ENCODE data around the gene CPLX1.

The CPLX1 gene

GRCh38 chr4:796206-796605 lies 29.7 kb downstream of the CPLX1 start:
- Histone ChIP-seq H3K79me2 (ENCODE audit: control insufficient read depth, insufficient read depth, low read length, unreplicated experiment) (no peaks in the 10 kb centered on the region), H2AFZ (ENCODE audit: low read length, unreplicated experiment) (no peak overlapping the region), H3K36me3 (ENCODE audit: insufficient read depth, low read length) (no peaks in the 10 kb centered on the region), H3K4me3 (ENCODE audit: low read depth, low read length) (no peak overlapping the region), H3K27ac (ENCODE audit: low read depth, low read length) (no peak overlapping the region), H3K4me1 (ENCODE audit: control insufficient read depth, insufficient read depth, low read length, unreplicated experiment) (no peaks in the 10 kb centered on the region), H3K27me3 (ENCODE audit: insufficient read depth, low read length) (peaks cover 55% of the 10 kb centered on the region)

- no peaks in the 10 kb centered on the region for H3K79me2 ChIP-seq (ENCODE audit: control insufficient read depth, insufficient read depth, low read length, unreplicated experiment)
- H3K27ac ChIP-seq (ENCODE audit: low read depth, low read length): no peak overlapping the region
- H2AFZ ChIP-seq (ENCODE audit: low read length, unreplicated experiment): no peak overlapping the region
- no peaks in the 10 kb centered on the region for H3K4me1 ChIP-seq (ENCODE audit: control insufficient read depth, insufficient read depth, low read length, unreplicated experiment)
- H3K4me3 ChIP-seq (ENCODE audit: low read depth, low read length): no peak overlapping the region
- peaks cover 56% of the 10 kb centered on the region for H3K27me3 ChIP-seq (ENCODE audit: insufficient read depth, low read length)
- no peaks in the 10 kb centered on the region for H3K36me3 ChIP-seq (ENCODE audit: insufficient read depth, low read length)
These were observed 30.2 kb downstream of the CPLX1 start for GRCh38 chr4:795726-796119.

- Histone ChIP-seq H3K27me3 (ENCODE audit: insufficient read depth, low read length) (peaks cover 56% of the 10 kb centered on the region), H3K4me1 (ENCODE audit: control insufficient read depth, insufficient read depth, low read length, unreplicated experiment) (no peaks in the 10 kb centered on the region)
These were observed 30.8 kb downstream of the CPLX1 start for GRCh38 chr4:794900-795725.

GRCh38 chr4:793941-794621 lies 31.8 kb downstream of the CPLX1 start:
- Histone ChIP-seq H3K79me2 (ENCODE audit: control insufficient read depth, insufficient read depth, low read length, unreplicated experiment) (no peaks in the 10 kb centered on the region), H2AFZ (ENCODE audit: low read length, unreplicated experiment) (no peak overlapping the region), H3K4me3 (ENCODE audit: low read depth, low read length) (no peak overlapping the region), H3K36me3 (ENCODE audit: insufficient read depth, low read length) (no peaks in the 10 kb centered on the region), H3K27me3 (ENCODE audit: insufficient read depth, low read length) (peaks cover 56% of the 10 kb centered on the region), H3K4me1 (ENCODE audit: control insufficient read depth, insufficient read depth, low read length, unreplicated experiment) (no peaks in the 10 kb centered on the region), H3K27ac (ENCODE audit: low read depth, low read length) (no peak overlapping the region)

More at GRCh38 chr4:794900-795725, 30.8 kb downstream of the CPLX1 start:
- Histone ChIP-seq H3K27ac (ENCODE audit: low read depth, low read length) (no peak overlapping the region), H3K79me2 (ENCODE audit: control insufficient read depth, insufficient read depth, low read length, unreplicated experiment) (no peaks in the 10 kb centered on the region), H3K4me3 (ENCODE audit: low read depth, low read length) (peak overlapping the region; percentile 53; the same call in 1 of the 2 replicates), H2AFZ (ENCODE audit: low read length, unreplicated experiment) (peak overlapping the region; percentile 10), H3K36me3 (ENCODE audit: insufficient read depth, low read length) (no peaks in the 10 kb centered on the region)

- Histone ChIP-seq H3K4me1 (ENCODE audit: control insufficient read depth, insufficient read depth, low read length, unreplicated experiment) (no peaks in the 10 kb centered on the region), H3K27me3 (ENCODE audit: insufficient read depth, low read length) (peaks cover 56% of the 10 kb centered on the region), H2AFZ (ENCODE audit: low read length, unreplicated experiment) (no peak overlapping the region), H3K27ac (ENCODE audit: low read depth, low read length) (no peak overlapping the region), H3K36me3 (ENCODE audit: insufficient read depth, low read length) (no peaks in the 10 kb centered on the region), H3K79me2 (ENCODE audit: control insufficient read depth, insufficient read depth, low read length, unreplicated experiment) (no peaks in the 10 kb centered on the region), H3K4me3 (ENCODE audit: low read depth, low read length) (no peak overlapping the region)
These were observed 32.7 kb downstream of the CPLX1 start for GRCh38 chr4:793093-793861.

- Histone ChIP-seq H3K27me3 (ENCODE audit: insufficient read depth, low read length) (peaks cover 56% of the 10 kb centered on the region), H2AFZ (ENCODE audit: low read length, unreplicated experiment) (no peak overlapping the region), H3K36me3 (ENCODE audit: insufficient read depth, low read length) (no peaks in the 10 kb centered on the region), H3K4me1 (ENCODE audit: control insufficient read depth, insufficient read depth, low read length, unreplicated experiment) (no peaks in the 10 kb centered on the region), H3K27ac (ENCODE audit: low read depth, low read length) (no peak overlapping the region), H3K4me3 (ENCODE audit: low read depth, low read length) (no peak overlapping the region), H3K79me2 (ENCODE audit: control insufficient read depth, insufficient read depth, low read length, unreplicated experiment) (no peaks in the 10 kb centered on the region)
These were observed 33.3 kb downstream of the CPLX1 start for GRCh38 chr4:792626-793092.

GRCh38 chr4:791898-792625 lies 33.9 kb downstream of the CPLX1 start:
- H3K27me3 ChIP-seq (ENCODE audit: insufficient read depth, low read length): peaks cover 60% of the 10 kb centered on the region
- H3K27ac ChIP-seq (ENCODE audit: low read depth, low read length): no peak overlapping the region
- H3K4me3 ChIP-seq (ENCODE audit: low read depth, low read length): no peak overlapping the region
- no peaks in the 10 kb centered on the region for H3K36me3 ChIP-seq (ENCODE audit: insufficient read depth, low read length)
- H2AFZ ChIP-seq (ENCODE audit: low read length, unreplicated experiment): no peak overlapping the region
- H3K4me1 ChIP-seq (ENCODE audit: control insufficient read depth, insufficient read depth, low read length, unreplicated experiment): no peaks in the 10 kb centered on the region
- H3K79me2 ChIP-seq (ENCODE audit: control insufficient read depth, insufficient read depth, low read length, unreplicated experiment): no peaks in the 10 kb centered on the region

- Histone ChIP-seq H3K4me1 (ENCODE audit: control insufficient read depth, insufficient read depth, low read length, unreplicated experiment) (no peaks in the 10 kb centered on the region), H2AFZ (ENCODE audit: low read length, unreplicated experiment) (no peak overlapping the region), H3K27ac (ENCODE audit: low read depth, low read length) (no peak overlapping the region), H3K36me3 (ENCODE audit: insufficient read depth, low read length) (no peaks in the 10 kb centered on the region), H3K27me3 (ENCODE audit: insufficient read depth, low read length) (peaks cover 62% of the 10 kb centered on the region), H3K79me2 (ENCODE audit: control insufficient read depth, insufficient read depth, low read length, unreplicated experiment) (no peaks in the 10 kb centered on the region), H3K4me3 (ENCODE audit: low read depth, low read length) (no peak overlapping the region)
These were observed 34.6 kb downstream of the CPLX1 start for GRCh38 chr4:791252-791897.

- Histone ChIP-seq H3K4me3 (ENCODE audit: low read depth, low read length) (no peak overlapping the region), H3K79me2 (ENCODE audit: control insufficient read depth, insufficient read depth, low read length, unreplicated experiment) (no peaks in the 10 kb centered on the region), H3K36me3 (ENCODE audit: insufficient read depth, low read length) (no peaks in the 10 kb centered on the region), H3K27me3 (ENCODE audit: insufficient read depth, low read length) (peaks cover 62% of the 10 kb centered on the region), H2AFZ (ENCODE audit: low read length, unreplicated experiment) (no peak overlapping the region), H3K4me1 (ENCODE audit: control insufficient read depth, insufficient read depth, low read length, unreplicated experiment) (peaks cover 6% of the 10 kb centered on the region), H3K27ac (ENCODE audit: low read depth, low read length) (no peak overlapping the region)
These were observed 35.5 kb downstream of the CPLX1 start for GRCh38 chr4:790466-790820.
